Measurements from ENCODE around the gene ADAMTS13.

GRCh38 chr9:133477461-133477860 is 55.3 kb downstream of the ADAMTS13 start:
- TF ChIP-seq CTCF (IDR thresholded peaks at IDR 0.05; ENCODE audit: low read depth, low read length) (no peak), EZH2phosphoT487 (IDR thresholded peaks at IDR 0.05; ENCODE audit: low read depth) (no peak)

All from OCI-LY3 (cell line).